ENCODE data around the gene RBM6. TPM values are rescaled to one million over a fixed set of nuclear protein-coding genes. Genes with fewer than 3 reads are reported as not detected.

Gene RBM6
- polyA plus RNA-seq, 3 donors: 11.3 to 137 (median 17.8) TPM

DNA sequence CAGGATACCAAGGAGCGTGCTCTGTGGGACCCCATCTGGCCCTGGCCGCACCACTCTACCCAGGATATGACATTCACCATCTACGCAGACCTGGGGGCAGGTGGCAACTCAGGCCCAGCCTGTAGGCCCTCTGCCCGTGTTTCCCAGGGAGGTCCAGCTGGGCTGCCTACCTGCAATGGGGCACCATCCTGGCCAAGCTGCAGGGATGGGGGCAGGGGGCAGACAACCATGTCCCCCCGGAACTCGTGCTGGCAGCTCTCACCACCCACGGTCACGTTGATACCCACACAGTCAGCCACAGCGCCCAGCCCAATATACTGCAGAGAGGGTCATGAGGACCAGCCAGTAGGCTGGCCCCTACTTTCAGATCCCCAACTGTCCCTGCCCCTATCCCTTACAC is 44.2 kb upstream of the RBM6 start:
- Mint-ChIP-seq H3K4me3 (no peak overlapping the region), H3K4me1 (no peaks in the 10 kb centered on the region), H3K27me3 (ENCODE audit: low read depth in 3 of 3) (peaks cover 2 to 5% (median 3%) of the 10 kb centered on the region in 3 donors), H3K36me3 (no peaks in the 10 kb centered on the region), H3K27ac (no peak overlapping the region), H3K9me3 (no peaks in the 10 kb centered on the region)
- Histone ChIP-seq H3K9me3 (replicated peaks in 1 of 2; ENCODE audit: control insufficient read depth in 1 of 2, insufficient read depth in 1 of 2, low read length in 2 of 2) (no peaks in the 10 kb centered on the region), H3K36me3 (replicated peaks in 1 of 2; ENCODE audit: control insufficient read depth in 1 of 2, insufficient read depth in 2 of 2, low read length in 2 of 2) (no peaks in the 10 kb centered on the region), H3K27ac (ENCODE audit: low read depth in 1 of 2, low read length in 2 of 2) (no peak overlapping the region), H2AFZ (ENCODE audit: insufficient read depth, low read depth, low read length, poor library complexity, severe bottlenecking) (no peak overlapping the region), H3K9ac (ENCODE audit: insufficient read depth, low read length, poor library complexity, severe bottlenecking) (no peak overlapping the region), H3K27me3 (ENCODE audit: control insufficient read depth in 2 of 2, insufficient read depth in 2 of 2, low read length in 2 of 2) (no peaks in the 10 kb centered on the region), H4K20me1 (ENCODE audit: insufficient read depth, low read length) (no peaks in the 10 kb centered on the region), H3K4me1 (ENCODE audit: control insufficient read depth in 1 of 2, insufficient read depth in 2 of 2, low read length in 2 of 2) (no peaks in the 10 kb centered on the region), H3K4me2 (replicated peaks; ENCODE audit: extremely low read depth, low read length, poor library complexity, severe bottlenecking) (no peak overlapping the region), H3K79me2 (ENCODE audit: insufficient read depth, low read length) (no peaks in the 10 kb centered on the region), H3K4me3 (replicated peaks in 1 of 3; ENCODE audit: low read depth in 2 of 3, low read length in 3 of 3) (no peak overlapping the region)
- WGBS (ENCODE audit: insufficient coverage): 96% methylated on average over 9 of the region's 9 CpGs
- intact Hi-C loops (cut with micrococcal nuclease): no loop called here
- DNase-seq: no peak
- TF ChIP-seq, protein P1, sequence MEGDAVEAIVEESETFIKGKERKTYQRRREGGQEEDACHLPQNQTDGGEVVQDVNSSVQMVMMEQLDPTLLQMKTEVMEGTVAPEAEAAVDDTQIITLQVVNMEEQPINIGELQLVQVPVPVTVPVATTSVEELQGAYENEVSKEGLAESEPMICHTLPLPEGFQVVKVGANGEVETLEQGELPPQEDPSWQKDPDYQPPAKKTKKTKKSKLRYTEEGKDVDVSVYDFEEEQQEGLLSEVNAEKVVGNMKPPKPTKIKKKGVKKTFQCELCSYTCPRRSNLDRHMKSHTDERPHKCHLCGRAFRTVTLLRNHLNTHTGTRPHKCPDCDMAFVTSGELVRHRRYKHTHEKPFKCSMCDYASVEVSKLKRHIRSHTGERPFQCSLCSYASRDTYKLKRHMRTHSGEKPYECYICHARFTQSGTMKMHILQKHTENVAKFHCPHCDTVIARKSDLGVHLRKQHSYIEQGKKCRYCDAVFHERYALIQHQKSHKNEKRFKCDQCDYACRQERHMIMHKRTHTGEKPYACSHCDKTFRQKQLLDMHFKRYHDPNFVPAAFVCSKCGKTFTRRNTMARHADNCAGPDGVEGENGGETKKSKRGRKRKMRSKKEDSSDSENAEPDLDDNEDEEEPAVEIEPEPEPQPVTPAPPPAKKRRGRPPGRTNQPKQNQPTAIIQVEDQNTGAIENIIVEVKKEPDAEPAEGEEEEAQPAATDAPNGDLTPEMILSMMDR (IDR thresholded peaks at IDR 0.05): no peak

DNA sequence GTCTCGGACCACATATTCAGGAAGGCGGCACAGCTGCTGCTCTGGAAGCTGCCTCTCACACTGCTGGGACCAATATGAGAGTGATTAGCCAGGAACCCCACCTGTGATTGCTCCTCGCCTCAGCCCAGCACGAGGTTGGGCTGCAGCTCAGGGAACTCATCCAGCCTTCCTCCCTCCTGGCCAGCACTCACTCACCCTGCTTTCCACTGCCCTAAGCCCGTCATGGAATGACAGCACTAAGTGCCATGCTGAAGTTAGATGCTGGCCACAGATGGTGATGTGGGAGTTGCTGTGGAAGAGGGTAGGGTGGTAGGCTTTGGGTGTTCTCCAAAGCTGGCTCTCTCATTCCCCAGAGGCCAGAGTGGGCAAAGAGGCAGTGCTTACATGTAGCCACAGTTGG is 43.6 kb upstream of the RBM6 start:
- Histone ChIP-seq H3K79me2 (ENCODE audit: insufficient read depth, low read length) (no peaks in the 10 kb centered on the region), H3K4me3 (replicated peaks in 1 of 3; ENCODE audit: low read depth in 2 of 3, low read length in 3 of 3) (no peak overlapping the region), H3K9ac (ENCODE audit: insufficient read depth, low read length, poor library complexity, severe bottlenecking) (no peak overlapping the region), H3K4me2 (replicated peaks; ENCODE audit: extremely low read depth, low read length, poor library complexity, severe bottlenecking) (no peak overlapping the region), H3K4me1 (ENCODE audit: control insufficient read depth in 1 of 2, insufficient read depth in 2 of 2, low read length in 2 of 2) (no peaks in the 10 kb centered on the region), H3K9me3 (replicated peaks in 1 of 2; ENCODE audit: control insufficient read depth in 1 of 2, insufficient read depth in 1 of 2, low read length in 2 of 2) (no peaks in the 10 kb centered on the region), H3K27ac (ENCODE audit: low read depth in 1 of 2, low read length in 2 of 2) (no peak overlapping the region), H3K36me3 (replicated peaks in 1 of 2; ENCODE audit: control insufficient read depth in 1 of 2, insufficient read depth in 2 of 2, low read length in 2 of 2) (no peaks in the 10 kb centered on the region), H4K20me1 (ENCODE audit: insufficient read depth, low read length) (no peaks in the 10 kb centered on the region), H2AFZ (ENCODE audit: insufficient read depth, low read depth, low read length, poor library complexity, severe bottlenecking) (no peak overlapping the region), H3K27me3 (ENCODE audit: control insufficient read depth in 2 of 2, insufficient read depth in 2 of 2, low read length in 2 of 2) (no peaks in the 10 kb centered on the region)
- TF ChIP-seq, protein P1 (IDR thresholded peaks at IDR 0.05): no peak
- Mint-ChIP-seq H3K9me3 (no peaks in the 10 kb centered on the region), H3K27me3 (ENCODE audit: low read depth in 3 of 3) (peaks cover 3 to 5% (median 3%) of the 10 kb centered on the region in 3 donors), H3K27ac (no peak overlapping the region), H3K4me3 (no peak overlapping the region), H3K4me1 (no peaks in the 10 kb centered on the region), H3K36me3 (no peaks in the 10 kb centered on the region)
- intact Hi-C loops (cut with micrococcal nuclease): no loop called here
- no peak for DNase-seq
- 94% methylated on average over 3 of the region's 5 CpGs for WGBS (ENCODE audit: insufficient coverage)
